Measurements from ENCODE around the gene FLT3. TPM values are rescaled to one million over a fixed set of nuclear protein-coding genes. Genes with fewer than 3 reads are reported as not detected.
A peak's percentile ranks its signal among the peaks of the same experiment; 100 is the strongest.
"Not testable (repeated sequence)": the region's sequence is repeated elsewhere in the genome, so short reads cannot be mapped to it uniquely, and the experiment has no call there.

FLT3 gene
- total and polyA plus RNA-seq, 9 donors: 0.08 to 0.97 (median 0.15) TPM; not detected in 1

- no peaks in the 10 kb centered on the region for H3K36me3 ChIP-seq
- intact Hi-C loops (cut with DNase I): no loop called here
- TF ChIP-seq EP300 (IDR thresholded peaks at IDR 0.05) (no peak), POLR2A (IDR thresholded peaks at IDR 0.05) (no peak)
- TF ChIP-seq, protein P1, sequence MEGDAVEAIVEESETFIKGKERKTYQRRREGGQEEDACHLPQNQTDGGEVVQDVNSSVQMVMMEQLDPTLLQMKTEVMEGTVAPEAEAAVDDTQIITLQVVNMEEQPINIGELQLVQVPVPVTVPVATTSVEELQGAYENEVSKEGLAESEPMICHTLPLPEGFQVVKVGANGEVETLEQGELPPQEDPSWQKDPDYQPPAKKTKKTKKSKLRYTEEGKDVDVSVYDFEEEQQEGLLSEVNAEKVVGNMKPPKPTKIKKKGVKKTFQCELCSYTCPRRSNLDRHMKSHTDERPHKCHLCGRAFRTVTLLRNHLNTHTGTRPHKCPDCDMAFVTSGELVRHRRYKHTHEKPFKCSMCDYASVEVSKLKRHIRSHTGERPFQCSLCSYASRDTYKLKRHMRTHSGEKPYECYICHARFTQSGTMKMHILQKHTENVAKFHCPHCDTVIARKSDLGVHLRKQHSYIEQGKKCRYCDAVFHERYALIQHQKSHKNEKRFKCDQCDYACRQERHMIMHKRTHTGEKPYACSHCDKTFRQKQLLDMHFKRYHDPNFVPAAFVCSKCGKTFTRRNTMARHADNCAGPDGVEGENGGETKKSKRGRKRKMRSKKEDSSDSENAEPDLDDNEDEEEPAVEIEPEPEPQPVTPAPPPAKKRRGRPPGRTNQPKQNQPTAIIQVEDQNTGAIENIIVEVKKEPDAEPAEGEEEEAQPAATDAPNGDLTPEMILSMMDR (IDR thresholded peaks at IDR 0.05): no peak
- no peaks in the 10 kb centered on the region for H3K27me3 ChIP-seq
- no peaks in the 10 kb centered on the region for H3K4me1 ChIP-seq (ENCODE audit: insufficient read depth)
- 2% methylated on average over 32 to 38 of the region's 38 CpGs for WGBS, 3 donors
- no peak overlapping the region for H3K27ac ChIP-seq
- H3K9me3 ChIP-seq: no peaks in the 10 kb centered on the region
- no peak for DNase-seq
- peak overlapping the region; percentile 16 for H3K4me3 ChIP-seq
These were observed 133.7 kb downstream of the FLT3 start for GRCh38 chr13:27966641-27967202.

- Histone ChIP-seq H3K36me3 (no peaks in the 10 kb centered on the region), H3K9me3 (no peaks in the 10 kb centered on the region), H3K27ac (no peak overlapping the region), H3K27me3 (no peaks in the 10 kb centered on the region), H3K4me1 (ENCODE audit: insufficient read depth) (no peaks in the 10 kb centered on the region), H3K4me3 (peak overlapping the region; percentile 16)
- intact Hi-C loops (cut with DNase I): no loop called here
- TF ChIP-seq, protein P1 (IDR thresholded peaks at IDR 0.05): no peak
- 9 to 16% (median 10%) methylated on average over 45 of the region's 45 CpGs for WGBS, 3 donors
- no peak for DNase-seq
These were observed 134.4 kb downstream of the FLT3 start for GRCh38 chr13:27965740-27966640.

- intact Hi-C loops (cut with DNase I): no loop called here
- H3K36me3 ChIP-seq: no peaks in the 10 kb centered on the region
- DNase-seq: no peak
- WGBS, 3 donors: 60 to 66% (median 61%) methylated on average over 7 of the region's 7 CpGs
- no peak overlapping the region for H3K27ac ChIP-seq
- H3K4me1 ChIP-seq (ENCODE audit: insufficient read depth): peaks cover under 1% of the 10 kb centered on the region
- H3K27me3 ChIP-seq: no peaks in the 10 kb centered on the region
- TF ChIP-seq, protein P1 (IDR thresholded peaks at IDR 0.05): no peak
- no peak for TF ChIP-seq POLR2A (IDR thresholded peaks at IDR 0.05)
- no peaks in the 10 kb centered on the region for H3K9me3 ChIP-seq
- no peak overlapping the region for H3K4me3 ChIP-seq
These were observed 135.0 kb downstream of the FLT3 start for GRCh38 chr13:27965343-27965739.

GRCh38 chr13:27964741-27965323, 135.5 kb downstream of the FLT3 start:
- Histone ChIP-seq H3K4me1 (ENCODE audit: insufficient read depth) (peaks cover 4% of the 10 kb centered on the region), H3K9me3 (no peaks in the 10 kb centered on the region), H3K36me3 (no peaks in the 10 kb centered on the region), H3K4me3 (no peak overlapping the region), H3K27me3 (no peaks in the 10 kb centered on the region), H3K27ac (no peak overlapping the region)
- intact Hi-C loops (cut with DNase I): no loop called here
- no peak for TF ChIP-seq EP300 (IDR thresholded peaks at IDR 0.05)
- TF ChIP-seq, protein P1 (IDR thresholded peaks at IDR 0.05): no peak
- TF ChIP-seq POLR2A (IDR thresholded peaks at IDR 0.05): no peak
- WGBS, 3 donors: 20 to 32% (median 25%) methylated on average over 15 of the region's 15 CpGs
- DNase-seq: no peak

GRCh38 chr13:27964206-27964605, 136.2 kb downstream of the FLT3 start:
- DNase-seq; H3K27ac ChIP-seq; H3K36me3 ChIP-seq; H3K27me3 ChIP-seq; intact Hi-C loops (cut with DNase I); H3K9me3 ChIP-seq; H3K4me3 ChIP-seq; H3K4me1 ChIP-seq (ENCODE audit: insufficient read depth): not testable (repeated sequence)
- WGBS, 3 donors: 52 to 63% (median 59%) methylated on average over 13 of the region's 13 CpGs
